ENCODE data around the gene PRR12. TPM values are rescaled to one million over a fixed set of nuclear protein-coding genes. Genes with fewer than 3 reads are reported as not detected.
A peak's percentile ranks its signal among the peaks of the same experiment; 100 is the strongest.

PRR12 gene
- polyA plus RNA-seq, 3 donors, result 0.04 to 3.3 (median 0.11) TPM

GRCh38 chr19:49553451-49554271, 37.3 kb upstream of the PRR12 start:
- H3K4me3 Mint-ChIP-seq, result no peak overlapping the region
- Histone ChIP-seq H3K4me3 (replicated peaks in 1 of 3; ENCODE audit: low read depth in 2 of 3, low read length in 3 of 3) (no peak overlapping the region), H3K4me2 (replicated peaks; ENCODE audit: extremely low read depth, low read length, poor library complexity, severe bottlenecking) (no peak overlapping the region), H3K36me3 (replicated peaks in 1 of 2; ENCODE audit: control insufficient read depth in 1 of 2, insufficient read depth in 2 of 2, low read length in 2 of 2) (peaks cover 32 to 56% of the 10 kb centered on the region in 2 donors), H2AFZ (ENCODE audit: insufficient read depth, low read depth, low read length, poor library complexity, severe bottlenecking) (no peak overlapping the region), H3K9me3 (replicated peaks in 1 of 2; ENCODE audit: control insufficient read depth in 1 of 2, insufficient read depth in 1 of 2, low read length in 2 of 2) (no peaks in the 10 kb centered on the region), H3K27me3 (ENCODE audit: control insufficient read depth in 2 of 2, insufficient read depth in 2 of 2, low read length in 2 of 2) (no peaks in the 10 kb centered on the region), H3K79me2 (ENCODE audit: insufficient read depth, low read length) (no peaks in the 10 kb centered on the region), H3K9ac (ENCODE audit: insufficient read depth, low read length, poor library complexity, severe bottlenecking) (no peak overlapping the region), H3K4me1 (ENCODE audit: control insufficient read depth in 1 of 2, insufficient read depth in 2 of 2, low read length in 2 of 2) (peaks cover 24 to 25% of the 10 kb centered on the region in 2 donors), H4K20me1 (ENCODE audit: insufficient read depth, low read length) (peaks cover 6% of the 10 kb centered on the region), H3K27ac (ENCODE audit: low read depth in 1 of 2, low read length in 2 of 2) (no peak overlapping the region)
- intact Hi-C loops (cut with micrococcal nuclease), result no loop called here
- peak overlapping the region in 4 of 7 donors; percentile 20 to 76 (median 68) for H3K27ac Mint-ChIP-seq
- DNase-seq, result no peak
- peaks cover 0 to 5% (median 3%) of the 10 kb centered on the region in 3 donors for H3K27me3 Mint-ChIP-seq (ENCODE audit: low read depth in 3 of 3)
- TF ChIP-seq CTCF (IDR thresholded peaks at IDR 0.05), result no peak
- 82% methylated on average over 8 of the region's 10 CpGs for WGBS (ENCODE audit: insufficient coverage)
- peaks cover 28% of the 10 kb centered on the region for H3K4me1 Mint-ChIP-seq
- peaks cover 0 to 4% (median 0%) of the 10 kb centered on the region in 7 donors for H3K9me3 Mint-ChIP-seq
- peaks cover 44 to 73% of the 10 kb centered on the region in 2 donors for H3K36me3 Mint-ChIP-seq

GRCh38 chr19:49554701-49555181, 36.2 kb upstream of the PRR12 start:
- DNase-seq, result no peak
- no peak overlapping the region for H3K4me2 ChIP-seq (replicated peaks; ENCODE audit: extremely low read depth, low read length, poor library complexity, severe bottlenecking)
- H3K79me2 ChIP-seq (ENCODE audit: insufficient read depth, low read length), result no peaks in the 10 kb centered on the region
- Mint-ChIP-seq H3K4me3 (no peak overlapping the region), H3K9me3 (peaks cover 0 to 4% (median 0%) of the 10 kb centered on the region in 7 donors), H3K27ac (peak overlapping the region in 1 of 7 donors; percentile 73), H3K4me1 (peaks cover 28% of the 10 kb centered on the region), H3K27me3 (ENCODE audit: low read depth in 3 of 3) (peaks cover 0 to 3% (median 0%) of the 10 kb centered on the region in 3 donors), H3K36me3 (peaks cover 50 to 73% of the 10 kb centered on the region in 2 donors)
- H3K4me1 ChIP-seq (ENCODE audit: control insufficient read depth in 1 of 2, insufficient read depth in 2 of 2, low read length in 2 of 2), result peaks cover 24 to 25% of the 10 kb centered on the region in 2 donors
- WGBS (ENCODE audit: insufficient coverage), result 31% methylated on average over 16 of the region's 17 CpGs
- no peak overlapping the region for H3K9ac ChIP-seq (ENCODE audit: insufficient read depth, low read length, poor library complexity, severe bottlenecking)
- H2AFZ ChIP-seq (ENCODE audit: insufficient read depth, low read depth, low read length, poor library complexity, severe bottlenecking), result no peak overlapping the region
- no peak overlapping the region for H3K4me3 ChIP-seq (replicated peaks in 1 of 3; ENCODE audit: low read depth in 2 of 3, low read length in 3 of 3)
- H3K9me3 ChIP-seq (replicated peaks in 1 of 2; ENCODE audit: control insufficient read depth in 1 of 2, insufficient read depth in 1 of 2, low read length in 2 of 2), result no peaks in the 10 kb centered on the region
- H4K20me1 ChIP-seq (ENCODE audit: insufficient read depth, low read length), result peaks cover 13% of the 10 kb centered on the region
- H3K27ac ChIP-seq (ENCODE audit: low read depth in 1 of 2, low read length in 2 of 2), result no peak overlapping the region
- no peak for TF ChIP-seq CTCF (IDR thresholded peaks at IDR 0.05)
- intact Hi-C loops (cut with micrococcal nuclease), result no loop called here
- H3K36me3 ChIP-seq (replicated peaks in 1 of 2; ENCODE audit: control insufficient read depth in 1 of 2, insufficient read depth in 2 of 2, low read length in 2 of 2), result peaks cover 43 to 66% of the 10 kb centered on the region in 2 donors
- no peaks in the 10 kb centered on the region for H3K27me3 ChIP-seq (ENCODE audit: control insufficient read depth in 2 of 2, insufficient read depth in 2 of 2, low read length in 2 of 2)
